Midbrain (tissue), 1 donor: ENCODE results near the gene MLLT6.
"Not testable (repeated sequence)": the region's sequence is repeated elsewhere in the genome, so short reads cannot be mapped to it uniquely, and the experiment has no call there.

Experiments used
- DNase-seq: peaks from one replicate; lab custom pipeline; 2025; lab: John Stamatoyannopoulos, UW

MLLT6 gene

DNA sequence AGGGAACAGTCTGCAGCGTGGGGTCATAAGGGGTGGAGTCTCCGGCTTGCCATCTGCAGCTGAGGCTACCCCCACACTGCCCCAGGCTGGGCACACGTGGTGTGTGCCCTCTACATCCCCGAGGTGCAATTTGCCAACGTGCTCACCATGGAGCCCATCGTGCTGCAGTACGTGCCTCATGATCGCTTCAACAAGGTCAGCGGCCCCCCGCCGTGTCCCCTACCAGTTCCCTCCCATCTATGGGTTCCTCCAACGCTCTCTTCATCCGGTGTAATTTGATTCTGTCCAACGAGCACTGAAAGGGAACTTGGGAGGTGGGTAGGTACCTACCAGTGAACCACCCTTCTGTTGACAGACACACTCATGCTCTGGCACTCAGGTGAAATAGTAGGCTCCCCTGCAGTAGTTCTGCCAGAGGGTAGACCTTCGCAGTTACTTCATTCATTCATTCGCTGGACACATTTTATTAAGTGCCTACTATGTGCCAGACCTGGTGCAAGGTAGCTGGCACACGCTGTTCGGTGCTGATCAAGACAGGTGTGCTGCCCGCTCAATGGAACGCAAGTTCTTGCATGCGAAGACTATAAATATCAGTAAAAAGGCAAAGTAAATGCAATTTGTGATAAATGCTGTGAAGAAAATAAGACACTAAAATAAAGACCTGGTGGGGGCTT is 2.7 kb downstream of the MLLT6 start:
- no peak for DNase-seq

DNA sequence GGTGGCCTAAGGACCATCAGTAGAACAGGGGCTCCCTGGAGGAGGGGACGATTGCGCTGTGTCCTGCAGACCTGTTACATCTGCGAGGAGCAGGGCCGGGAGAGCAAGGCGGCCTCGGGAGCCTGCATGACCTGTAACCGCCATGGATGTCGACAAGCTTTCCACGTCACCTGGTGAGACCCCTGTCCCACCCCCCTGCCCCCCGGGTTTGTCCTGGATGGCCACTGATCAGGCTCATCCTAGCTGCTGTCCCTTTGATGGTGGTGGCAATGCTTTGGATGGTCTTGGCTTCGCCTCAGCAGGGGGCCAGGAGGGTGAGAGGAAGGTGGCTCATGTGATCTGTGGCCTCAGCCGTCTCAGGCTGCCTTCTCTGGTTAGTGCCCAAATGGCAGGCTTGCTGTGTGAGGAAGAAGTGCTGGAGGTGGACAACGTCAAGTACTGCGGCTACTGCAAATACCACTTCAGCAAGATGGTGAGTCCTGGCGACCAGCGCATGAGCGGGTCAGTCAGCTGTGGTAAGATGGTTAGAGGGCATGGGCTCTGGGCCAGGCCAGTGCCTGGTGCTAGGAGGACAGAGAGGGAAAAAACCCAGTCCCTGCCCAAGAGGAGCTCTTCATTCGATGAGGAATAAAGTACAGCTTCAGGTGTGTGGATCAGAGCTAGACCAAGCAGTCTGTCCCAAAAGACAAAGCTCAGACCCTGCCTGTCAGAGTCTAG is 4.2 kb downstream of the MLLT6 start:
- DNase-seq = no peak

DNA sequence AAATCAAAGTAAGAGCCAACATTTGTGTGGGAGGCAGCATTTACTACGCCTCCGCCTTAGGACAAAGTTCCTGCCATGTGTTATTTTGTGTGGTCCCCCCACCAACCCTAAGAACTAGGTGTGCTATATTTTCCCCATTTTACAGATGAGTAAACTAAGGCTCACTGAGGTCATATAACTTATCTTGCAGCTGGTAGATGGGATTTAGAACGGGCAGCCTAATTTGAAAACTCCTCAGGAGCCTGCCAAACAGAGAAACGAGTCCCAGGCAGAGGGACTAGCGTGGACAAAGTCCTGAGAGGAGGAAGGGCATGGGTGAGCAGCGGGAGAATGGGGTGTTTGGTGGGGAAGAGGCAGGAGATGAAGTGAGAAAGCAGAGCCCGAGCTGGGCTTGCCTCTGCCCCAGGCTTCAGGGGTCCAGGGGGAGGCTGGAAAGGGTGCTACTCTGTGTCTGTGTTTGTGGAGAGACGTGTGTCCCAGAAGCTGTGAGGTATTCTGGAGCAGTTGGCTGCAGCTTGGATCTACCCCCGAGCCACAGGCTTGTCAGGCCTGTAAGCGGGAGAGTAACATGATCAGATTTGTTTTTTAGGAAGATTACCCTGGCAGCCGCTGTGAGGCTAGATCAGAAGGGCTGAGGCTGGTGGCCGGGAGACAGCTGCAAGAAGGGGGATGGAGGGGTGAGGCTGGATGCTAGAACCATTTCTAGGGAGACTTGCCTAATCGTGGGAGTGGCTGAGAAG is 5.0 kb downstream of the MLLT6 start:
- DNase-seq = no peak

DNA sequence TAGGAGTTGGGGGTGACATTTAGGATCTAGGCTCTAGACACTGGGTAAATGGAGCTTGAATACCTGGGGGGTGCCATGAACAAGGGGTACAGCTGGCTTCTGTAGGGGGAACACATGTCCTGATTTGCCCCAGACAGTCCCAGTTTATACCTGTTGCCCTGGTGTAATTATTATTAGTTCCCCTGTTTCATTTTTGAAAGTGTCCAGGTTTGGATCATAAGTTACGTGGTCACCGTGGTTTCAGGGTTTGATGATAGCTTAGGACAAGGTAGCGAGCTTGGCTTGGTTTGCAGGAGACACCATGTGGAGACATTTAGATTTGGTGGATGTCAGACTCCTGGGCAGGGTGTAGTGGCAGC is 5.5 kb downstream of the MLLT6 start:
- DNase-seq = no peak

DNA sequence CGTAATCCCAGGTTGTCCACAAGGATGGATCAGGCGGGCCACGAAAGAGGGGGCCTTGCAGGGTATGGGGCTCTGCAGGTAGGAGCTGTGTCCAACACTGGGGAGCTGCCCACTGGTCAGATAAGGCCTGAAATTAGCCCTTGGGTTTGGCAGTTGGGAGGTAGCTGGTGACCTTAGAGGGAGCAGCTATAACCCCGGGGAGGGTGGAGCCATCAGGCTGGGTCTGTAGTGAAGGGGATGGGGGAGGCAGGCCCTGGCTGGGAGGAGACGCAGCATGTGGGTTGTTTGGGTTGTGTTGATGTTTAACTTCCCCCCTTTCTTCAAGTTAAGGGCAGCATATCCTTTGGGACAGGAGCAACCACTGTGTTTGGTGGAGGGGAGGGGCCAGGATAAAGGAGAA is 5.9 kb downstream of the MLLT6 start:
- DNase-seq = no peak

DNA sequence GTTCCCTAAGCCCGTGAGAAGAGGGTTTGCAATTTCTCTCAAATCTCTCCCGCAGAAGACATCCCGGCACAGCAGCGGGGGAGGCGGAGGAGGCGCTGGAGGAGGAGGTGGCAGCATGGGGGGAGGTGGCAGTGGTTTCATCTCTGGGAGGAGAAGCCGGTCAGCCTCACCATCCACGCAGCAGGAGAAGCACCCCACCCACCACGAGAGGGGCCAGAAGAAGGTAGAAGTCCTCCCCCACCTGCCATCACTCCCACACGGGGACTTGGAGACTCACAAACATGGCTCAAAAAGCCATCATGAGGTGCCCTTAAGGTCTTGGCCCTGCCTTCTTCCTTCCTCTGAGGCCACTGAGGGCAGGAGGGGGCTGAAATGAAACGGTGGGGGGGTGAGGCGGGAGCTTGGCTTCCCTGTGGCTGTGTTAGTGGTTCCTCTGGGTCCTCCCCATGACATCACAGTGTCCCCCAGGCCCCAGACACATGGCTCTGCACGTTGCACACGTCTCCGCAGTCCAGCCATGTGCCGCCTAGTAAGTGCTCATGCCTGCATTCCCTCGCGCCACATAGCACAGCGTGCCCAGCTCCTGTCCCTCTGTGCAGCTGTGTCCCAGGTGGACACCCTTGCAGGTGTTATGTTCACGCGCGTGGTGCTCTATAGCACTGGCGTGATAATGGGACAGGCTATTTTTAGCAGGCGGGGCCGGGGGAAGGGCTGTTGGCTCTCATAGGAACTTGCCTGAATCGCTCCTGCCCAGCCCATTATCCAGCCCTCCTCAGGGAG is 6.9 kb downstream of the MLLT6 start:
- no peak for DNase-seq

DNA sequence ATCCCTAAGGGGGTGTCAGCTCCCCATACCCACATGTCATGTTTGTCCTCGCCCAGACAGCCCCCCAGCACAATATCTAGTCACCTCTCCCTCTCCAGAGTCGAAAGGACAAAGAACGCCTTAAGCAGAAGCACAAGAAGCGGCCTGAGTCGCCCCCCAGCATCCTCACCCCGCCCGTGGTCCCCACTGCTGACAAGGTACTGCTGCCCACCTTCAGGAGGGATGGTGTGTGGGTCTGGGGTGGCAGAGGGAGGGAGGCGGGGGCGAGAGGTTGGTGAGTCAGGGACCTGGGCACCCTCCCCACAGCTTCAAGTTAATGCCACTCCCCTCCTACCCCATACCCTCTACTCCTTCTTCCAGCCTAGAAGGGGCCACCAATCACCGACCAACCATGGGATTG is 7.5 kb downstream of the MLLT6 start:
- no peak for DNase-seq

DNA sequence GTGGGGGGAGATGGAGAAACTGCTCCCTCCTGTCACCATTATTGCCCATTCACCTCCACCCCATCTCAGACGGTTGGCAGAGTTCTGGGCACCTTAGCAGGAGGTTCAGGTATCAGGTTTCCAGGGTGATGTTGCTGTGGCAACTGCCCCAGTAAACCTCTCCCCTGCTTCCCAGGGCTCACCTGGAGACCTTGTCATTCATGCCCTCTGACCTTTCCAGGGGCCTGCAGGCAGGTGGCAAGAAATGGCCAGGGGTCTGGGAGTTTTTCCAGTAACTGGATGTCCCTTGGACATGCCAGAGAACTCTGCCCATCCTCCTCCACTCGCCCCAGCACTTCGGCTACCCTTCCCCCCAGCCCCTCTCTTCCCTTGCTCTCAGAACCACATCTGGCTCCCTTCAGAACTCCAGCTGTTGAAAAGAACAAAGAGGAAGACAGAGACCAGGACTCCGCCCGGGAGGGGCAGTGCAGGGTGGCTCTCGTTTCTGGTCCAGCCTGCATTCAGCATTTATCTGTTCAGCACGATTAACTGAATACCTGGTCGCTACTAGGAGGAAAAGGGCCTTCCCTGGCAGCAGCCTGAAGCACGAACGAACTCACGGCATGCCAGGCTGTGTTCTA is 8.5 kb downstream of the MLLT6 start:
- DNase-seq = no peak

DNA sequence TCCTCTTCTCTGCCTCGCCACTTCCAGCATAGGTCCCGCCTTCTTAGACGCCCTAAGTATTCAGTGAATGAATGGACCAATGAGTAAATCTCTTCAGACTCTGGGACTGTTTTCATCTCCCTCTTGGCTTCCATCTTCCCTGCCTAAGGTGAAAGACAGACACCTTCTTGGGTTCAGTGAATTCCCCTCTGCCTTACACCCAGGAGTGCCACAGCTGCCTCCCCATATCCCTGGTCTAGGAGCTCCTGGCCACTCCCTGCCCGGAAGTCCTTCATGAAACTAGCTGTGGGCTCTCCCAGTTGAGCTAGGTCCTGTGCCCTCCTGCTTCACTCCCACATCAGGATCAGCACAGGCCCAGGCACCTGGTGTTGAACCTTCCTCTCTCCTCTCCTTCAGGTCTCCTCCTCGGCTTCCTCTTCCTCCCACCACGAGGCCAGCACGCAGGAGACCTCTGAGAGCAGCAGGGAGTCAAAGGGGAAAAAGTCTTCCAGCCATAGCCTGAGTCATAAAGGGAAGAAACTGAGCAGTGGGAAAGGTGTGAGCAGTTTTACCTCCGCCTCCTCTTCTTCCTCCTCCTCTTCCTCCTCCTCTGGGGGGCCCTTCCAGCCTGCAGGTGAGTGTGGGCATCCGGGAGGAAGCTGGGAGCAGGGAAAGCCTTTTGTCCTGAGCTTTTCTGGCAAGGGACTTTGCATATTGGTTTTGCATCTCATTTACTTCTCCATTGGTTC is 10.3 kb downstream of the MLLT6 start:
- no peak for DNase-seq

DNA sequence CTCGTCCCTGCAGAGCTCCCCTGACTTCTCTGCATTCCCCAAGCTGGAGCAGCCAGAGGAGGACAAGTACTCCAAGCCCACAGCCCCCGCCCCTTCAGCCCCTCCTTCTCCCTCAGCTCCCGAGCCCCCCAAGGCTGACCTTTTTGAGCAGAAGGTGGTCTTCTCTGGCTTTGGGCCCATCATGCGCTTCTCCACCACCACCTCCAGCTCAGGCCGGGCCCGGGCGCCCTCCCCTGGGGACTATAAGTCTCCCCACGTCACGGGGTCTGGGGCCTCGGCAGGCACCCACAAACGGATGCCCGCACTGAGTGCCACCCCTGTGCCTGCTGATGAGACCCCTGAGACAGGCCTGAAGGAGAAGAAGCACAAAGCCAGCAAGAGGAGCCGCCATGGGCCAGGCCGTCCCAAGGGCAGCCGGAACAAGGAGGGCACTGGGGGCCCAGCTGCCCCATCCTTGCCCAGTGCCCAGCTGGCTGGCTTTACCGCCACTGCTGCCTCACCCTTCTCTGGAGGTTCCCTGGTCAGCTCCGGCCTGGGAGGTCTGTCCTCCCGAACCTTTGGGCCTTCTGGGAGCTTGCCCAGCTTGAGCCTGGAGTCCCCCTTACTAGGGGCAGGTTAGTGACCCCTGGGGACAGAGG is 11.4 kb downstream of the MLLT6 start:
- no peak for DNase-seq

DNA sequence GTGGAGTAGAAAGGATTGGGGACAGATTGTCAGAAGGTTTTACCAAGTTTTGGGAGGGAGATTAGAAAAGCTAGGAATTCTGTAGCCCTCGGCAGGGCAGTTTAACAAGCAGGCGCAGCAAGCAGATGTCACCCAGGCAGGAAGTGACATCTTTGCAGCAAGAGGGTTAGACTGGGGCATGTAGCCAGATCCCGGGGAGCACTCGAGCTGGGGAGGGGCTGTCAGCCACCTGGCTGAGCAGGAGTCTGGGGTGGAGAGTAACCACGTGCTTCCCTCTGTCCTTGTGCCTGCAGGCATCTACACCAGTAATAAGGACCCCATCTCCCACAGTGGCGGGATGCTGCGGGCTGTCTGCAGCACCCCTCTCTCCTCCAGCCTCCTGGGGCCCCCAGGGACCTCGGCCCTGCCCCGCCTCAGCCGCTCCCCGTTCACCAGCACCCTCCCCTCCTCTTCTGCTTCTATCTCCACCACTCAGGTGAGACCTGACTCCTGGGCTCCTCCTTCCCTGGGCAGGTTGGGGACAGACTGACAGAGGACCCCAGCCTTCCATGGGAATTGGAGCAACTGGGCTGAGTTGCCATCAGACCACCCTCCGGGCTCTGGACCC is 12.2 kb downstream of the MLLT6 start:
- no peak for DNase-seq

DNA sequence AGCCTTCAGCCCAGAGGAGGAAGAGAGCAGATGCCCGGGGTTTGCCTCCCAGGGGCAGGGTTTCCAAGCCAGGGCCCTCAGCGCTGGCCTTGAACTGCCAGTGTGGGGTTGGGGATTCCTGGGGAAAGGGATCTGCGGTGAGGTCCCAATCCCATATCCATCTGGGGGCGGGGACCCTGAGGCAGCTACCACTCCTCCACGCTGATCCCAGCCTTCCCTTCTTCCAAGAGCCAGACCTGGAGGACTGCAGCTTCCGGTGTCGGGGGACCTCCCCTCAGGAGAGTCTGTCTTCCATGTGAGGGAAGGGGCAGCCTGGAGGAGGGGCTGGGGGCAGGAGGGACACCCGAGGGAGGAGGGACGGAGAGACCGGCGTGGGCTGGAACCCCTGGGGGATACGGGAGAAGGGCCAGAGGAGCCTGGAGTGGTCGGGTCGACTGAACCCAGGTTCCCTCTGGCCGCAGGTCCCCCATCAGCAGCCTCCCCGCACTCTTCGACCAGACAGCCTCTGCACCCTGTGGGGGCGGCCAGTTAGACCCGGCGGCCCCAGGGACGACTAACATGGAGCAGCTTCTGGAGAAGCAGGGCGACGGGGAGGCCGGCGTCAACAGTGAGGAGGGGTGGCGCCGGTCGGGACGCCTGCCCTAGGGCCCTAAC is 14.3 kb downstream of the MLLT6 start:
- DNase-seq = no peak

DNA sequence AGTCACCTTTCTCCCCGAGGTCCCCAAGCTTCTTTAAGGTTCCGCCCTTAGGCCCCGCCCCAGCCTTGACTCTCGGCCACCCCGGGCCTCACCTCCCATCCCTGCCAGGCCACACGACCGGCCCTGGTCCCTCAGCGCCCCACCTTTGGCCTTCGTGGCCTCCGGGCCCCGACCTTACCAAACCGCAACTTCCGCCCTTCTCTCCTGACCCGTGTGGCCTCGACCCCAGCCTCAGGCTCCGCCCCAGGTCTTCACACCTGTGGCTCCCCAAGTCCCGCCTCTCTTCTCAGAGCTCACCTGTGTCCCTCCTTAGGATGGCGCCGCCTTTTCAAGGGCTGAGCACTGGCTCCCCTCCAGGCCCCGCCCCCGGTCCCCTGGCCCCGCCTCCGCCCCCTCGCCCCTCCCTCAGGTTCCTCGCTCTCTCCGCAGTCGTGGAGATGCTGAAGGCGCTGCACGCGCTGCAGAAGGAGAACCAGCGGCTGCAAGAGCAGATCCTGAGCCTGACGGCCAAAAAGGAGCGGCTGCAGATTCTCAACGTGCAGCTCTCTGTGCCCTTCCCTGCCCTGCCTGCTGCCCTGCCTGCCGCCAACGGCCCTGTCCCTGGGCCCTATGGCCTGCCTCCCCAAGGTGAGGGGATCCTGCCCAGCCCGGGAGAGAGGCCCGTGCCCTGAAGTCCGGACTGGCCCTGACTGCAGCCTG is 15.0 kb downstream of the MLLT6 start:
- DNase-seq = no peak

DNA sequence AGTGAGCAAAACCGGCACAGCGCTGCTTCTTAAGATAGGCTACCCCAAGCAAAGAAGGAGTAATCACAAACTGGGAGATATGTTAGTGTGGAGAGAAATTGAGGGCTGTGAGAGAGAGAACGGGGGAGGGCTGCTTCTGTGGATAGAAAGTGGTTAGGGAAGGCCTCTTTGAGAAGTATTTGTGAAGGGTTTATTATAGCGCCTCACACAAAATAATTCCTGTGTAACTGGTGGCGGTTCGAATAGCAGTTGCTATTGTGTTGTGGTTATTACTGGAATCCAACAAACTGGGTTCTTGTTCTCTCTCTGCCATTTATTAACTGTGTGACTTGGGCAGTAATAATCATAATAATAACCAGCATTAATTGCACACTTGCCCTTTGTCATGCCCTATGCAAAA is 15.9 kb downstream of the MLLT6 start:
- no peak for DNase-seq

DNA sequence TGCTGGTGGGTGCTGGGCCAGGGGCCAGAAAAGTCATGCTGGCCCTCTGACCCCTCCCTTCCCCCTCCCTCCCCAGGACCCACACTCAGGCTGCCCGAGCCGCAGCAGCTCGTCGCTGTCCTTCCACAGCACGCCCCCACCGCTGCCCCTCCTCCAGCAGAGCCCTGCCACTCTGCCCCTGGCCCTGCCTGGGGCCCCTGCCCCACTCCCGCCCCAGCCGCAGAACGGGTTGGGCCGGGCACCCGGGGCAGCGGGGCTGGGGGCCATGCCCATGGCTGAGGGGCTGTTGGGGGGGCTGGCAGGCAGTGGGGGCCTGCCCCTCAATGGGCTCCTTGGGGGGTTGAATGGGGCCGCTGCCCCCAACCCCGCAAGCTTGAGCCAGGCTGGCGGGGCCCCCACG is 16.7 kb downstream of the MLLT6 start:
- no peak for DNase-seq

DNA sequence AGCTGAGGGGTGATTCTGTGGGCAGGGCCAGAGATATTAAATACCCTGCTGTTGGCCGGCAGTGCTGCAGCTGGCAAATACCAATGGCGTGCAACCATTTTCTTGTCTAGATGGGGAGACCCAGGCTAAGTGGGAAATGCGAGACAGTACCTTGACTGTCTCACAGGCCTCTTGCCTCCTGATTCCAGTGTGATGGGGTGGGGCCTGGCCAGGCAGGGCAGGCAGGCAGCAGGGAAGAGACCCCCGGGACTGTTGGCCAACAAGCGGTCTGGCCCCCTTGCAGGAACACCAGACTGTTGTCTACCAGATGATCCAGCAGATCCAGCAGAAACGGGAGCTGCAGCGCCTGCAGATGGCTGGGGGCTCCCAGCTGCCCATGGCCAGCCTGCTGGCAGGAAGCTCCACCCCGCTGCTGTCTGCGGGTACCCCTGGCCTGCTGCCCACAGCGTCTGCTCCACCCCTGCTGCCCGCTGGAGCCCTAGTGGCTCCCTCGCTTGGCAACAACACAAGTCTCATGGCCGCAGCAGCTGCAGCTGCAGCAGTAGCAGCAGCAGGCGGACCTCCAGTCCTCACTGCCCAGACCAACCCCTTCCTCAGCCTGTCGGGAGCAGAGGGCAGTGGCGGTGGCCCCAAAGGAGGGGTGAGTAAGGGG is 19.4 kb downstream of the MLLT6 start:
- peak; percentile 88 for DNase-seq

DNA sequence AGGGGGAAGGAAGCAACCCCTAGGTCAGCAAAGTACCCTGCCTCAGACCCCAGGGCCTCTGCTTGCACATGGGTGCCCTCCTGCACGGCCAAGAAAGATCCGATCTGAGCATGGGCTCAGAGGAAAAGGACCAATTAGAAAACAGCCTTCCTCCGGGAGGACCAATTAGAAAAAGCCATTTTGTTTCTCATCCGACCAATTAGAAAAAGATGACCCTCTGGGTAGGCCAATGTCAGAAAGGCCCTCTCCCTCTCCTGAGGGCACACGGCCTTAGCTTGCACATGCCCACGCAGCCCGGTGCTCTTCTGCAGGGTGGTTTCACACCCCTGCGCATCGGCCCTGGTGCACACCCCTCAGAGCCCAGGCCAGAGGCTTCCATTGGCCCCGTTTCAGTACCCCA is 20.0 kb downstream of the MLLT6 start:
- peak; percentile 68 for DNase-seq

DNA sequence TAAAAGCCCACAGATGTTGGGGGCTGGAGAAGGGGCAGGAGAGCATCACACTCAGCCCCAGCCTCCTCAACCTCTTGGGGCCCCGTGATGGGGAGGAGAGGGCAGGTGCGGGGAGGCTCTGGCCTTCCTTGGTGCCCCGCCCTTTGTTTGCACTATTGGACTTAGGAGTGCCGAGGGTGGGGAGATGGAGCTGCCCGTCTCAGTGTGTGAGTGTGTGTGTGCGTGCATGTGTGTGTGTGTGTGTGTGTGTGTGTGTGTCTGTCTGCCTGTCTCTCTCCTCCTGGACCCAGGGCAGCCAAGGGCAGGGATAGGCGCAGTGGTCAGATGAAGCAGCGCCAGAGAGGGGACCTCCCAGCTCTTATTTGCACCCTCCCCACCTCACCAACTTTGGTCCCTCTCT is 21.1 kb downstream of the MLLT6 start:
- not testable (repeated sequence) for DNase-seq

DNA sequence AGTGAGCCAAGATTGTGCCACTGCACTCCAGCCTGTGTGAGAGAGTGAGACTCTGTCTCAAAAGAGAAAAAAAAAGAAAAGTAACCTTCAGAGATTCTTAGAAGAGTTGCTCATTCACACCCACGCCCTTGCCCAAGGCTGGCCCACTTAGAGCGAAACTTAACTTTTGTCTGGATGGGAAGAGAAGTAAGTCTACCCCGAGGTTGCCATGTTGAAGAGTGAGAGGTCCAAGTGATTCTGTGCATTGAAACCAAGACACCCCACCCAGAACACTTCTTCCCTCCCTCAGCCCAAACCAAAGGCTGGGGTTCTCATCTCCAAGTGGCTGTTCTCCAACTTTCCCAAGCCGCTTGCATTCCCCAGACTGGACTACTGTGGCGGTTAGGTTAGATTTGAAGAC is 22.7 kb downstream of the MLLT6 start:
- DNase-seq = no peak
